H1 (cell line): ENCODE results near the gene CAMK2G. TPM values are rescaled to one million over a fixed set of nuclear protein-coding genes. Genes with fewer than 3 reads are reported as not detected.

Source experiments
- CTCF ChIA-PET: fragments of 300-600 bp; sonication (Branson Sonifier 250); formaldehyde crosslinking; loops from one replicate; lab custom pipeline; 2021; ENCODE audit not compliant: partially characterized antibody; lab: Charles Lee
- POLR2A ChIA-PET: fragments of 300-600 bp; sonication (Branson Sonifier 250); formaldehyde crosslinking; loops from one replicate; lab custom pipeline; 2021; ENCODE audit warnings: inconsistent platforms; ENCODE audit not compliant: partially characterized antibody; lab: Charles Lee
- DNase-seq, 2 experiments: peaks; one replicate each; pipeline versions ENCODE4 v3.0.0 to v3.0.0-alpha.2; 2010 to 2022; ENCODE audit warnings: low spot score in 2 of 2, low read depth in 1 of 2, mixed read lengths in 1 of 2
- FAIRE-seq: peaks from 2 replicates; lab custom pipeline; 2011; peaks lifted over from hg19 to GRCh38; lab: Jason Lieb, UNC
- H2AFZ ChIP-seq: 2 replicates; pipeline ENCODE4 v1.8.1; 2012; ENCODE audit warnings: low read length, inconsistent platforms
- H2AK5ac ChIP-seq: 2 replicates; pipeline ENCODE4 v1.6.1; 2013; ENCODE audit warnings: low read depth, low read length
- H2BK120ac ChIP-seq: replicated peaks from 2 replicates; pipeline ENCODE3; 2013; ENCODE audit warnings: low read depth, low read length, inconsistent platforms
- H2BK12ac ChIP-seq: 2 replicates; pipeline ENCODE4 v1.6.1; 2013; ENCODE audit warnings: low read depth, low read length
- H2BK15ac ChIP-seq: 2 replicates; pipeline ENCODE4 v1.6.1; 2013; ENCODE audit warnings: low read length
- H2BK20ac ChIP-seq: 2 replicates; pipeline ENCODE4 v1.6.1; 2013; ENCODE audit warnings: low read length
- H2BK5ac ChIP-seq: 2 replicates; pipeline ENCODE4 v1.6.1; 2013; ENCODE audit warnings: low read depth, low read length
- H3K14ac ChIP-seq: 2 replicates; pipeline ENCODE4 v1.6.1; 2013; ENCODE audit warnings: inconsistent platforms; ENCODE audit not compliant: insufficient read length
- H3K18ac ChIP-seq: 2 replicates; pipeline ENCODE4 v1.6.1; 2013; ENCODE audit warnings: low read length; ENCODE audit errors: extremely low read depth
- H3K23ac ChIP-seq: 2 replicates; pipeline ENCODE4 v1.6.1; 2013; ENCODE audit warnings: inconsistent platforms; ENCODE audit not compliant: insufficient read length
- H3K23me2 ChIP-seq: 2 replicates; pipeline ENCODE4 v1.6.1; 2013; ENCODE audit warnings: low read depth, low read length
- H3K27ac ChIP-seq: 2 replicates; pipeline ENCODE4 v1.6.1; 2011; ENCODE audit warnings: low read depth, low read length, inconsistent platforms
- H3K27me3 ChIP-seq, 4 experiments: replicated peaks in 1 of 4; 1 replicate in 1 of 4; 2 replicates in 3 of 4; pipeline versions ENCODE4 v1.6.1 to v1.8.1; 2011 to 2013; ENCODE audit warnings: low read length in 3 of 4, mild to moderate bottlenecking in 3 of 4, inconsistent platforms in 2 of 4, mixed read lengths in 2 of 4, moderate library complexity in 1 of 4; ENCODE audit not compliant: control insufficient read depth in 3 of 4, insufficient read depth in 3 of 4; ENCODE audit errors: extremely low read depth in 1 of 4
- H3K36me3 ChIP-seq, 4 experiments: 2 replicates each; pipeline versions ENCODE4 v1.6.1 to v1.8.1; 2011 to 2013; ENCODE audit warnings: mild to moderate bottlenecking in 4 of 4, low read length in 3 of 4, moderate library complexity in 2 of 4, control low read depth in 1 of 4, inconsistent platforms in 1 of 4; ENCODE audit not compliant: insufficient read depth in 4 of 4, control insufficient read depth in 2 of 4
- H3K4ac ChIP-seq: replicated peaks from 2 replicates; pipeline ENCODE3; 2013; ENCODE audit warnings: low read length, low read depth, mixed read lengths, inconsistent platforms; ENCODE audit not compliant: insufficient read length
- H3K4me1 ChIP-seq, 4 experiments: replicated peaks in 1 of 4; 1 replicate in 1 of 4; 2 replicates in 3 of 4; pipeline versions ENCODE4 v1.6.1 to v1.8.1; 2011 to 2013; ENCODE audit warnings: low read length in 3 of 4, inconsistent platforms in 2 of 4, mixed read lengths in 1 of 4; ENCODE audit not compliant: insufficient read depth in 4 of 4, control insufficient read depth in 3 of 4
- H3K4me2 ChIP-seq, 2 experiments: 2 replicates each; pipeline versions ENCODE4 v1.6.1 to v1.8.1; 2011 to 2013; ENCODE audit warnings: low read depth in 2 of 2, low read length in 2 of 2, control low read depth in 1 of 2, inconsistent platforms in 1 of 2, mild to moderate bottlenecking in 1 of 2; ENCODE audit not compliant: insufficient read depth in 1 of 2
- H3K4me3 ChIP-seq, 4 experiments: fragments of 200-600, 300-600 bp in 1 of 4; sonication (generic), shearing (Covaris generic), sonication (Bioruptor Twin) in 1 of 4; 2 replicates each; pipeline versions ENCODE4 v1.5.1 to v1.8.1; 2011 to 2016; ENCODE audit warnings: low read length in 4 of 4, low read depth in 3 of 4, control low read depth in 2 of 4, inconsistent platforms in 2 of 4, mild to moderate bottlenecking in 2 of 4, mixed read lengths in 1 of 4, moderate library complexity in 1 of 4; ENCODE audit not compliant: insufficient read depth in 2 of 4; ENCODE audit errors: extremely low read depth in 1 of 4
- H3K56ac ChIP-seq: replicated peaks from 2 replicates; pipeline ENCODE3; 2013; ENCODE audit warnings: low read depth, mild to moderate bottlenecking, mixed read lengths, low read length, inconsistent platforms; ENCODE audit not compliant: insufficient read length
- H3K79me1 ChIP-seq: 2 replicates; pipeline ENCODE4 v1.6.1; 2013; ENCODE audit warnings: low read depth, low read length, control low read depth
- H3K79me2 ChIP-seq, 2 experiments: 2 replicates each; pipeline versions ENCODE4 v1.6.1 to v1.8.1; 2012 to 2013; ENCODE audit warnings: low read length in 2 of 2, mild to moderate bottlenecking in 2 of 2, inconsistent platforms in 1 of 2; ENCODE audit not compliant: insufficient read depth in 2 of 2, control insufficient read depth in 1 of 2
- H3K9ac ChIP-seq, 4 experiments: replicated peaks in 1 of 4; 1 replicate in 1 of 4; 2 replicates in 3 of 4; pipeline versions ENCODE4 v1.6.1 to v1.8.1; 2011 to 2013; ENCODE audit warnings: low read depth in 3 of 4, low read length in 3 of 4, control low read depth in 2 of 4, mild to moderate bottlenecking in 2 of 4, moderate library complexity in 2 of 4, inconsistent platforms in 1 of 4; ENCODE audit errors: extremely low read depth in 1 of 4
- H3K9me3 ChIP-seq, 2 experiments: 2 replicates each; pipeline versions ENCODE4 v1.6.1 to v1.8.1; 2012 to 2013; ENCODE audit warnings: mild to moderate bottlenecking in 2 of 2, moderate library complexity in 2 of 2, control low read depth in 1 of 2, inconsistent platforms in 1 of 2, low read depth in 1 of 2, low read length in 1 of 2, mixed read lengths in 1 of 2; ENCODE audit not compliant: insufficient read depth in 2 of 2
- H4K20me1 ChIP-seq, 2 experiments: replicated peaks in 1 of 2; 2 replicates each; pipeline versions ENCODE3 to v1.8.1; 2011 to 2013; ENCODE audit warnings: inconsistent platforms in 2 of 2, low read length in 2 of 2, mild to moderate bottlenecking in 1 of 2; ENCODE audit not compliant: insufficient read depth in 2 of 2, control insufficient read depth in 1 of 2
- H4K5ac ChIP-seq: 2 replicates; pipeline ENCODE4 v1.6.1; 2013; ENCODE audit warnings: low read length, low read depth, mixed read lengths, inconsistent platforms; ENCODE audit not compliant: insufficient read length
- H4K8ac ChIP-seq: 2 replicates; pipeline ENCODE4 v1.8.0; 2013; ENCODE audit warnings: mild to moderate bottlenecking, moderate library complexity, low read length, inconsistent platforms; ENCODE audit not compliant: insufficient read depth; ENCODE audit errors: extremely low read depth
- H4K91ac ChIP-seq: replicated peaks from 2 replicates; pipeline ENCODE3; 2013; ENCODE audit warnings: low read length, mixed read lengths, inconsistent platforms; ENCODE audit not compliant: insufficient read length
- ATF3 ChIP-seq: IDR thresholded peaks from 2 replicates; pipeline ENCODE4 v1.6.1; 2011; ENCODE audit warnings: low read depth, mild to moderate bottlenecking, low read length; ENCODE audit not compliant: insufficient read depth
- BACH1 ChIP-seq: IDR thresholded peaks from 2 replicates; pipeline ENCODE4 v1.6.1; 2012; ENCODE audit warnings: low read length, improper control_type of control experiment
- CEBPB ChIP-seq: IDR thresholded peaks from 2 replicates; pipeline ENCODE4 v1.6.1; 2012; ENCODE audit warnings: low read depth, low read length
- EZH2 ChIP-seq: fragments of 200-600 bp; sonication (generic); IDR thresholded peaks from 2 replicates; pipeline ENCODE4 v1.7.1; 2012; ENCODE audit warnings: low read depth, mild to moderate bottlenecking, moderate library complexity, low read length, inconsistent platforms; ENCODE audit not compliant: severe bottlenecking
- FOSL1 ChIP-seq: IDR thresholded peaks from 2 replicates; pipeline ENCODE4 v1.6.1; 2011; ENCODE audit warnings: mild to moderate bottlenecking, low read depth, low read length, moderate library complexity; ENCODE audit not compliant: insufficient read depth
- HDAC6 ChIP-seq: IDR thresholded peaks from one replicate; pipeline ENCODE4 v1.7.1; 2012; ENCODE audit warnings: low read depth, mild to moderate bottlenecking, inconsistent platforms, low read length, moderate library complexity
- JUN ChIP-seq: IDR thresholded peaks from 2 replicates; pipeline ENCODE4 v1.6.1; 2011; ENCODE audit warnings: low read depth, mild to moderate bottlenecking, improper control_type of control experiment, low read length
- NRF1 ChIP-seq: IDR thresholded peaks from 2 replicates; pipeline ENCODE4 v1.6.1; 2011; ENCODE audit warnings: mild to moderate bottlenecking, low read depth, low read length, improper control_type of control experiment
- POU5F1 ChIP-seq: IDR thresholded peaks from 2 replicates; pipeline ENCODE4 v1.6.1; 2011; ENCODE audit warnings: low read depth, mild to moderate bottlenecking, low read length, moderate library complexity
- SIX5 ChIP-seq: IDR thresholded peaks from 2 replicates; pipeline ENCODE4 v1.6.1; 2011; ENCODE audit warnings: mild to moderate bottlenecking, low read depth, low read length
- SP2 ChIP-seq: IDR thresholded peaks from 2 replicates; pipeline ENCODE4 v1.6.1; 2012; ENCODE audit warnings: mild to moderate bottlenecking, low read length, inconsistent platforms
- SUZ12 ChIP-seq: fragments of 200-600 bp; sonication (generic); IDR thresholded peaks from 2 replicates; pipeline ENCODE4 v1.6.1; 2012; ENCODE audit warnings: mild to moderate bottlenecking, inconsistent platforms, low read length, moderate library complexity, mixed read lengths
- TBP ChIP-seq: IDR thresholded peaks from 2 replicates; pipeline ENCODE4 v1.6.1; 2011; ENCODE audit warnings: low read depth, low read length, improper control_type of control experiment
- WGBS, 2 experiments: shearing (Covaris generic) in 1 of 2; methylation state at CpG; one replicate each; pipeline versions ENCODE4 v1.1.6 to v1.1.7; 2013 to 2015; ENCODE audit warnings: low lambda C conversion rate in 2 of 2, mixed read lengths in 2 of 2, inconsistent platforms in 1 of 2, low coverage in 1 of 2, missing lambda C conversion rate in 1 of 2; ENCODE audit not compliant: insufficient replicate concordance in 2 of 2, insufficient coverage in 1 of 2, insufficient read length in 1 of 2; ENCODE audit errors: extremely low coverage in 1 of 2, missing lambda C conversion rate in 1 of 2; 5-methylcytosine and 5-hydroxymethylcytosine counted together
- polyA plus RNA-seq, 7 experiments: library from polyadenylated mRNA; depleted of rRNA in 3 of 7; stranded (reverse) in 5 of 7; unstranded in 2 of 7; fragments of >200 nt in 5 of 7; fragments of 200-250 nt in 2 of 7; gene quantifications; 1 replicate in 5 of 7; 2 replicates in 1 of 7; 4 replicates in 1 of 7; pipeline versions ENCODE4 v1.2.1 to v1.2.3, GENCODE V29; 2011 to 2013; ENCODE audit warnings: missing spikeins in 2 of 7, mixed read lengths in 2 of 7
- total RNA-seq: library from RNA; stranded (reverse); fragmentation: NEBNext Ultra II Directional; extraction: Animal tissue kit (Norgen Biotek cat#: 25700); gene quantifications from 2 replicates; pipeline ENCODE4 v1.2.1, GENCODE V29; 2021
- TF ChIP-seq, protein P1 (sequence below): IDR thresholded peaks from 2 replicates; pipeline ENCODE4 v1.6.1; 2012; ENCODE audit warnings: inconsistent platforms

Gene CAMK2G
- total and polyA plus RNA-seq, 2 of the 8 experiments (the other 6 are each of a cell fraction or from before 2014, with no cell fraction given) = 28.9 to 31.7 TPM

- DNase-seq (no peak), FAIRE-seq (no peak)
- H3K36me3 ChIP-seq = peaks cover 4 to 15% (median 10%) of the 10 kb centered on the region in 4 experiments; a peak in 5 of 8 replicates
- no peak overlapping the region for H3K4ac ChIP-seq
- H2BK12ac ChIP-seq = no peak overlapping the region
- no peak overlapping the region for H3K27ac ChIP-seq
- peaks cover 0 to 3% (median 0%) of the 10 kb centered on the region in 4 experiments; a peak in 1 of 7 replicates for H3K27me3 ChIP-seq
- H3K9ac ChIP-seq = no peak overlapping the region; a peak in 1 of 7 replicates
- peak overlapping the region; percentile 47 to 64 (median 60) for H3K4me3 ChIP-seq
- no peak overlapping the region for H3K56ac ChIP-seq
- H3K9me3 ChIP-seq = no peaks in the 10 kb centered on the region
- peaks cover 9% of the 10 kb centered on the region; the same call in 1 of the 2 replicates for H3K23me2 ChIP-seq
- H4K91ac ChIP-seq = no peak overlapping the region
- peaks cover 0 to 31% of the 10 kb centered on the region in 2 experiments; a peak in 3 of 4 replicates for H3K79me2 ChIP-seq
- H3K14ac ChIP-seq = no peak overlapping the region
- no peak overlapping the region for H2BK15ac ChIP-seq
- no peak overlapping the region; the same call in 1 of the 2 replicates for H4K8ac ChIP-seq
- H4K5ac ChIP-seq = no peak overlapping the region
- H3K4me2 ChIP-seq = peak overlapping the region; percentile 74 to 78
- H3K23ac ChIP-seq = no peak overlapping the region
- ChIA-PET POLR2A (interaction anchor here (0.8 to 1.8 kb wide), 6 partner anchors 8 to 123 kb away, joined by 3 to 9 read pairs (median 4); partner anchors contain the start of gene VCL), CTCF (interaction anchor here (1.0 to 27.0 kb wide), 5 partner anchors 11 to 61 kb away, joined by 3 to 681 read pairs (median 243); no protein-coding TSS in a partner anchor)
- peak overlapping the region; percentile 4; the same call in 1 of the 2 replicates for H2AFZ ChIP-seq
- no peak overlapping the region for H2BK120ac ChIP-seq
- peaks cover 17% of the 10 kb centered on the region for H3K79me1 ChIP-seq
- H4K20me1 ChIP-seq = peaks cover 12 to 15% of the 10 kb centered on the region in 2 experiments
- WGBS, 2 experiments = 72% methylated on average over 3 of the region's 3 CpGs; no CpG with 5 or more reads in 1 of the 2 experiments
- no peak overlapping the region for H2BK20ac ChIP-seq
- no peak overlapping the region for H3K18ac ChIP-seq
- H3K4me1 ChIP-seq = peaks cover 0 to 16% (median 9%) of the 10 kb centered on the region in 4 experiments; a peak in 6 of 7 replicates
- 0 out of 2 replicates have a peak overlapping the region, but pooled peaks have one; percentile 52 for H2BK5ac ChIP-seq
- no peak overlapping the region for H2AK5ac ChIP-seq
- TF ChIP-seq, protein P1, sequence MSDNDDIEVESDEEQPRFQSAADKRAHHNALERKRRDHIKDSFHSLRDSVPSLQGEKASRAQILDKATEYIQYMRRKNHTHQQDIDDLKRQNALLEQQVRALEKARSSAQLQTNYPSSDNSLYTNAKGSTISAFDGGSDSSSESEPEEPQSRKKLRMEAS = no peak
- TF ChIP-seq SIX5 (no peak), ATF3 (no peak), SP2 (no peak), SUZ12 (no peak), CEBPB (no peak), FOSL1 (no peak), HDAC6 (no peak), EZH2 (no peak), TBP (no peak), NRF1 (no peak), JUN (no peak), BACH1 (no peak), POU5F1 (no peak)
Observed at GRCh38 chr10:73875139-73875475, 752 bp upstream of the CAMK2G start.
